Peyer's patch (tissue), 4 donors: Measurements from ENCODE around the gene DLGAP1.

Source experiments
- POLR2A ChIP-seq, 2 donors: fragments of 450-650 bp; IDR thresholded peaks; one replicate each; pipeline ENCODE4 v1.5.1; 2017; ENCODE audit warnings: antibody characterized with exemption in 2 of 2, mild to moderate bottlenecking in 2 of 2, moderate library complexity in 2 of 2
- TF ChIP-seq, protein P1 (sequence below), 6 experiments: fragments of 450-650 bp in 4 of 6; fragments of 200-600 bp in 2 of 6; sonication (generic) in 1 of 6; IDR thresholded peaks; one replicate each; pipeline ENCODE4 v1.5.1; 2017 to 2019; ENCODE audit warnings: antibody characterized with exemption in 6 of 6, mild to moderate bottlenecking in 3 of 6, moderate library complexity in 1 of 6

DNA sequence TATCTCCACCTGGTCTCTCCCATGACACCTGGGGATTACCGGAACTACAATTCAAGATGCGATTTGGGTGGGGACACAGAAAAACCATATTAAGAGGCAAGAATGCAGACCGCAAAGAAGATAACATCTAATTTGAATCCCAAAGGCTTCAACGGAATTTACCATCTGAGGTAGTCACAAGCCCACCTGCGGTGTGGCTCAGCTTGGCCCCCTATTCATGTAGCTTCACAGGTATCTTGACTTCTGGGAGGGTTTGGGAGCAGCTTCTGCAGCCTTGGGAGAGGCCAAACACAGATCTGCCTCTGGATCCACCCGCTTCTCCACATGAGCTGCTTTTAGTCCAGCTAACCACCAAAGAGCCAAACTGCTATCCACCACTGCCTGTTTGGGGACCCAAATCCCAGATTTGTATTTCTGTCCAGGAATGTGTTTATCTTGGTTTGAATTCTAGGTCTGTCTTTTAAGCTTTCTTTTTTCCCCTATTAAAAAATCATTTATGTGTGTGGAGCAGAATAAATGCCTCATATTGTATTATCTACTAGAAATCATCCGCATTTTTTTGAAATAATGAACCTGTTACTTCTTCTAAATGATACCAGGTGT, 247.6 kb downstream of the DLGAP1 start:
- TF ChIP-seq, protein P1, sequence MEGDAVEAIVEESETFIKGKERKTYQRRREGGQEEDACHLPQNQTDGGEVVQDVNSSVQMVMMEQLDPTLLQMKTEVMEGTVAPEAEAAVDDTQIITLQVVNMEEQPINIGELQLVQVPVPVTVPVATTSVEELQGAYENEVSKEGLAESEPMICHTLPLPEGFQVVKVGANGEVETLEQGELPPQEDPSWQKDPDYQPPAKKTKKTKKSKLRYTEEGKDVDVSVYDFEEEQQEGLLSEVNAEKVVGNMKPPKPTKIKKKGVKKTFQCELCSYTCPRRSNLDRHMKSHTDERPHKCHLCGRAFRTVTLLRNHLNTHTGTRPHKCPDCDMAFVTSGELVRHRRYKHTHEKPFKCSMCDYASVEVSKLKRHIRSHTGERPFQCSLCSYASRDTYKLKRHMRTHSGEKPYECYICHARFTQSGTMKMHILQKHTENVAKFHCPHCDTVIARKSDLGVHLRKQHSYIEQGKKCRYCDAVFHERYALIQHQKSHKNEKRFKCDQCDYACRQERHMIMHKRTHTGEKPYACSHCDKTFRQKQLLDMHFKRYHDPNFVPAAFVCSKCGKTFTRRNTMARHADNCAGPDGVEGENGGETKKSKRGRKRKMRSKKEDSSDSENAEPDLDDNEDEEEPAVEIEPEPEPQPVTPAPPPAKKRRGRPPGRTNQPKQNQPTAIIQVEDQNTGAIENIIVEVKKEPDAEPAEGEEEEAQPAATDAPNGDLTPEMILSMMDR (IDR thresholded peaks at IDR 0.05), result no peak
- TF ChIP-seq POLR2A (IDR thresholded peaks at IDR 0.05), result no peak
